Hindlimb muscle (tissue), 1 donor: ENCODE results near the gene GALC. TPM values are rescaled to one million over a fixed set of nuclear protein-coding genes. Genes with fewer than 3 reads are reported as not detected.

Source experiments
- DNase-seq: peaks from one replicate; pipeline ENCODE4 v3.0.0-alpha.2; 2013
- polyA plus RNA-seq: library from polyadenylated mRNA; unstranded; fragments of 120-200 nt; gene quantifications from one replicate; pipeline ENCODE4 v1.2.1, GENCODE V29; 2013; ENCODE audit not compliant: insufficient read length

Gene GALC
- polyA plus RNA-seq, 1 donor, result 21.4 TPM

DNA sequence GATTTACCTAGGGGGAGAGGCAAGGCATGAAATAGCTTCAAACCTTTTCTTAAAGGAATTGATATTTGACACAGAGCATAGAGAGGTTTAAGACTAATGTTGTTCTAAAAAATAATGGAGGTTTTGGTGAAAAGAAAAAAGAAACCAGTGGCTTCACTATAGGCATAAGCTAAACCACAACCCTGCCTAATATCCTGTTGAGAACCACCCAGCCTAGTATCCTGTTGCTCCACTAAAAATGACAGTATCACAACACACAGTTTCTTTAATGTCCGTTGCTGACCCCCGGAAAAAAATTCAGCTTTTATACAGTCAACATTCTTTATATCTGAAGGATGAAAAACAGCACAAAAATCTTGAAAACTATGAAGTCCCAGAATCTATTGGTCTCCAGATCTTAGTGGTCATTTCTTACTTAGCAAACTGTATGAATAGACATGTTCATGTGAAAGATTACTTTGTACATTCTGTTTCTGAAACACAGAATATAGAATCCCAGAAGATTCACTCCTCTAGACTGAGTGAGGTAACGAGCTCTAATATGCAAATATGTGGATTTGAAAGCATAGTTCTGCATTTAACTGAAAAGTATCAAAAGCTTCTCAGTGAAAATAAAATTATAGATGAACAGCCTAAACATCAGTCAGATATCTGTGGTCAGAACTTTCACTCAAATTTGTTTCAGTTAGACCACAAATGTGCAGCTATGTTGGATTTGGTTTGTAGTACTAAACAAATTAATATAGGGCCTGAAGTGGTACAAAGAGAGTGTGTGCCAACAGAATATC lies 40.5 kb downstream of the GALC start:
- DNase-seq, result no peak

DNA sequence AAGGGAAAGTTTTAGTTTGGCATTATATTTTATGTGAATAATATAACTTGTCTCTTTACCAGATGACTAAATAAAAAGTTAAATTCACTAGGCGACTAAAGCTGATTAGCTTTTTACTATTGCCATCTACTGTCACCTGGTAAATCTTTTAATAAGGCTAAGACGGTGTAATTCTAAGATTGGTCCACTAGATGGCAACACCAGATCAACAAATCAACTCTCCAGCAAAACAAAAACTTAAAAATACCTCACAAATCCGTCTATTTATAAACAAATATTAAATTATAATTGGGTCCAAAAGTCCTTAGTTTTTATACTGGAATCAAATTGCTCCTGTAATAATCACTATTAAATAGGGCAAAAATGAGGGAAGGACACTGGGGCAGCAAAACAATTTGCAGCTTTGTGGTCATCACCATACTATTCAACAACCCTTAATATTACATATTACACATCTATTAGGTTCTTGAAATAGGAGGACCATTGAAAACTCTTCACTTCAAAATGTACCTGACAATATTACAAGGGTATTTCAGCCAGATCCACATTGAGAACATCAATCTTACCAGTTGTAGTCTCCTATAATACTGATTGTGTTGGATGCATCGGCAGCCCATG lies 47.9 kb downstream of the GALC start:
- DNase-seq, result peak; percentile 22

DNA sequence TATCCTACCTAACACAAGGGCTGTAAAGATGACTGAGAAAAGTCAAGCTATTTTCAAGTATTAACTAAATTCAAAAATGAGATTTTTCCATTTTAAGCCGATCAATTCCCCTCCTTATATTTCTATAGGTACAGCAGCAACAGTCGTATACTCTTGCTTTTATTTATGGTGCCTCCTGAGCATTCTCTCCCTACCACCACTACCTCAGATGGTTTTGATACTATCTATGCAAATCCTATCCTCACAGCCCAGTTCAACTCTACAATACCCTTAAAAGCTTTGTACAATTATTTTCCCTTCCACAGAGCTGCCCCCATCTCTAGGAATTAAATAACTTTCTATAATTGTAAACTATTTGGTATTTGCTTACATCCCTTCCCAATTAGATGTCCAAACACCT lies 52.1 kb downstream of the GALC start:
- no peak for DNase-seq

DNA sequence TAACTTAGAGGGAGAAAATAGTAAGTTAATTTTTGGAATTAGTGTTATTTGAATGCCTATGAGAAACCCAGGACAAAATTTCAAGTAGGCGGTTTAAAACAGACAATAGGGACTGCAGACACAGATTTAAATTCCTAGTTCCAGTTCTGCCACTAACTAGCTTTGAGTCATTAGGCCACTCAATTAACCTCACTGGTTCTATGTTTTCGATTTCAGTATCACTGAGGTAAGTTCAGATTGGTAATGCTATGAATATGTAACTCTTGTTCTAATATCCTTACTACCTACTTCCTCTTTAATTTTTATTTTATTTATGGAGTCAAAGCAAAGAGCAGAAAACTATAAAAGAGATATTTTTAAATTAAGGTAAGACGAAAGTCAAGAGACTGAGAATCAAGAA lies 52.6 kb downstream of the GALC start:
- DNase-seq, result no peak

DNA sequence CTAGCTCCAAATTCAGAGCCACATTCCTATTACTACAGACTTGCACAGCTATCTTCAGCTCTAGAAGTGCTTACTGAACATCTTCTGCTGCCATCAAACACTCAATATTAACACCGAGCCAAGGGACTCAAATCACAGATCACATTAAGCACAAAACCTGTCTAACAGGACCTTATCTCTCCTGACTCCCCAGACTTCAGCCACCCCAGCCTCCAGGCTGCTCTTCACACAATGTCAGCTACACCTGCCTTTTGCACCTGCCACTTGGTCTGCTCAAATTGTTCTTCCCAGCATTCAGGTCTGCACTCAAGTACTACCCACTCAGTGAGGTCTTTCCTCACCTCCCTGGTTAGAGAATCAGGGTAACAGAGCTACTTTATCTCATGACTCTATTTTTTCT lies 57.1 kb downstream of the GALC start:
- no peak for DNase-seq

DNA sequence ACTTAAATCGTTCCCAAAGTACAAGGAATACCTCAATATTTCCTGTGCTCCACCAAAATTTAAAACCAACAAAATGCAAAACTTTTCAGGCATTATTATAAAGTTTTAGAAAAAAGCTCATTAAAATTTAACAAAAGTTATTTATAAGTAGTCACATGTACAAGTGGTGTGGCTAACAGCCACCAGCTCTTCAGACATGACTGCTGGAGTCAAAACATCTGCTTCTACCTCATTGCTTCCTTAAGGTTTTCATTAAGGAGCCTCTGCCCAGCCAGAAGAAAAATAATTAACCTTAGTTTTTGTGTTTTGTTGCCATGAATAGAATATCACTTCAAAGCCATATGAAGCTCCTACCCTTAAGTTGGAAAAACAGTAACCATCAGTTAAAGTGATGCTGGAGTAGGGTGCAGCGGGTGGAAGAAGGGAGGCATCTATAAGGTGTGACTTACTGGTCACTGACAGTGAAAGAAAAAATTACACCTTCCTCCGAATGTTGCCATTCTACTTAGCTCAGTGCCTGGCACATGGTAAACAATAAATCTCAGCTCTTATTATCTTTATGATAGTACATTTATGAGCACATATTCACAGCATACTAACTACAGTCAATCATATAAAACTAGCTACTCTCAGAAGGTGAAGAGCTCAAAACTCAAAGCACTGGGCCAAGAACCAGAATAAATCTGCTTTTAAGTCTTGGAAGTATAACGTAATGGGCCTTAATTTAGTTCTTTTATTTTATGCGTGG lies 57.7 kb downstream of the GALC start:
- DNase-seq, result no peak

GRCh38 chr14:87934185-87934584 lies 58.8 kb downstream of the GALC start:
- no peak for DNase-seq

GRCh38 chr14:87916886-87917275 lies 76.1 kb downstream of the GALC start:
- no peak for DNase-seq

DNA sequence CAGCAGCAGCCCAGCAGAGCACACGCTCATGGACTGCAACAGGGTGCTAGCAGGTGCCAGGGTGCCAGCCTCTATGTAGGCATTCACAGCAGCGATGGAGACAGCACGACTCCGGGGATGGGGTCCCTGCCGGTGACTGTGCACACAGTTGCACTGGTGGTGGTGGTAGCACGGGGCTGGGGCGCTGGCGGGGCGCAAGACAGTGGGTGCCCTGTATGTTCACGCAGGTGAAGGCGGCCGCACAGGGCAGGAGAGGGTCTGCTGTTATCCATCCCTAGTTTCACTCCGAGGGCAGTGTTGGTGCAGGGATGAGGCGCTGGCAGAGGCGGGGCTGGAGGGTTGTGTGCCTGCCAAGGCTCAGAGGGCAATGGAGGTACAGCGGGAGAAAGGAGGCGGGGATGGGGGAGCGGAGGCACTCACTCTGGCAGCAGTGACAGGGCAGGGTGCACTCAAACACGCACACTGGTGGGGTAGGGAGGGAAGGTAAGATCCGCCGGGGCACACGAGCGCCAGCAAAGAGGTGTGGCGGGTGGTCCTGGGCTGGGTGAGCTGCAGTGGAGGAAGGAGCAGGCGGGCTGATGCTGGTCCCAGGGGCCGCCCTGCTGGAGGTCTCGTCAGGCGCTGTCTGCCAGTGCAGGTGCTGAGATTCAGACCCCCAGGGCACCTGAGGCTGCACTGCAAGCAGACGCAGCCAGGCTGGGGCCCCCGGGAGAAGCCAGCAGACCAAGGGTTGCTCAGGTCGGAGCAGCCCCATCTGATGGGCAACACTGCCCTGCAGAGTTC lies 76.7 kb downstream of the GALC start:
- no peak for DNase-seq

- DNase-seq, result no peak
Measured at GRCh38 chr14:87908550-87908949, 84.4 kb downstream of the GALC start.

DNA sequence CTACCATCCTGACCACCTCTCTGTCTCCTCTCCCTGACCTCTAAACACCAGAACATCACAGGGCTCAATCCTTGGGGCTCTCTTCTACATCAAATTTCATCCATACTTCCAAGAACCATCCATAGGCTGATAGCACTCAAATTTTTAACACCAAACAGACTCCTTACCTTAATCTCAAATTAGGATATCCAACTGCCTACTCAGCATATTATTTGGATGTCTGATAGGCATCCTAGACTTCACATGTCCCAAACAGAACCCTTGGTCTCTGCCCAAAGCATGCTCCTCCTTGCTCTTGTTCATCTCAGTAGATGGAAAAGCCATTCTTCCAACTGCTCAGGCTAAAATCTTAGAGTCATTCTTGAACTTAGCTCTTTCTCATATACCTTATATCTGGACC lies 91.3 kb downstream of the GALC start:
- no peak for DNase-seq

DNA sequence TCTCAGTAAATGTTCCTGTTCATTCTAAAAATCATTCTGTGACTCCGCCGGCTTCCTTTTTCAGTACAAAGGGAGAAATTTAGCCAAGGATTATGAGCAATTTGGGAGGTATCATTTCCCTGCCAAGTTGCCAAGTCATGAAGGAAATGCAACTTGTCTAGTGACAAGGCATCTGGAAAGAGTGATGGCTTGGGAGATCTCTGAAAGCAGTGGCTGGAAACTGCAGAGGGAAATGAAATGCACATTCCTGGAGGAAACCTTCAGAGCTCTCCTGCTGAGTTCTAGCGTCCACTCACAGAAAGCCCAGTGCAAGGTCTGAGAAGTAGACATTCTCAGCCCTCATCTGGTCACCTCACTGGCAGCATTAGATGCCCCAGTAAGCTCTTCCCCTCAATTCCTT lies 91.7 kb downstream of the GALC start:
- no peak for DNase-seq

DNA sequence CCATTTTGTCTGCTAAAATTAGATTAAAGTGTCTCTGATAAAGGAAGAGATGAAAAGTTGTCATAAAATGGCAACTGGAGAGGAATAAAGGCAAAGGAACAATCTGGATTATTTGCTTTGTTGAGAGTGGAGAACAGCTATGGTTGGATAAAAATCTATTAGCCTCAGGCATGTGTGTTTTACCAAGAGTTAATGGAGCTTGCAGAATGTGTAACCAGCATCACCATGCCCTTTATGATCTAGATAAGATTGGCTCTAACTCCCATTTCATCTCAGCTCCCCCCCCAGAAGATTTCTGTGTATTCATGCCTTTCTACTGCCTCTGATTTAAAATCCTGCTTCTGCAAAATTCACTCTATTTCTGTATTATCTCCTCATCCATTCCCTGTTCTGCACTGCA lies 93.8 kb downstream of the GALC start:
- DNase-seq, result no peak

- DNase-seq, result no peak
Measured at GRCh38 chr14:87898301-87898700, 94.7 kb downstream of the GALC start.

DNA sequence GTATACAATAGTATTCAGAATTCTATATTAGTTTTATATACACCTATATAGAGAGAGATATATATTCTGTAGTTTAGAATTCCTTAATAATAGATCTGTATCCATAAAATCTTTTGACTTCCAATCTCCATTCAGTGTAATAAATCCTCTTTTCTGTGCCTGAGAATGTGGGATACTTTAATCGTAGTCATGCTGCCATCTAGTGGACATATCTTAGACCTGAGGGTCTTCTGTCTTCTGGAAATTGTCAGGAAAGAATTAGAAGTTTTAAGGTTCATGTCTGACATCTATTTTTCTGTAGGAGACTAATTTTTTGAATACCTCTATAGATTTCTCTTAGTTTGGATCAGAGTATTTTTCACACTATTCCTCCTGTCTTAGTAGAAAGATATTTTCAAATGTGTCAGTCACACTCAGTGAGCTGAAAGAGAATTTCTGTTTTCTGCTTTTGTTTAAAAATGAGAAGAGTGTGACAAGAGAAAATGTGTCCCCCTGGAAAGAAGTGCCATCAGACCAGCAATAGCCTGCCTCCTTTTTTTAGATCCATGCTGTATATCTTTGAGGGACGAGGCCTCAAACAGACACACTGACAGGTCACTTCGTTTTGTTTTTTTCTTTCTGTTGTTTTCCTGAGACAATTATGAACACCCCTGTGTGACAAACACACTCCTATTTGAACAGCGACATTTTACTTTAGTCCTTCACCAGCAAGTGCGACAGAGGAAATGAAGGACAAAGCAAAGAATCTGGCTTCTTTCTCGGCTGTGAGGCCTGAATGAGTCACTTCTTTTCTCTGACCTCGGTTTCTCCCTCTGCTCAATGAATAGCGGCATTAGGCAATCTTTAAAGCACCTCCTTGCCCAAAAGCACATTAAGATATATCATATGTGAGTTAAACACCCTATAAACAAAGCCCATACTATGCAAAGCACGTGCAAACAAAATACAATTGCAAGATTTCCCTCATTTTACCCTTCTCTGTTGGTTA lies 96.3 kb downstream of the GALC start:
- peak; percentile 73 for DNase-seq

GRCh38 chr14:87894920-87895319 lies 98.1 kb downstream of the GALC start:
- no peak for DNase-seq

DNA sequence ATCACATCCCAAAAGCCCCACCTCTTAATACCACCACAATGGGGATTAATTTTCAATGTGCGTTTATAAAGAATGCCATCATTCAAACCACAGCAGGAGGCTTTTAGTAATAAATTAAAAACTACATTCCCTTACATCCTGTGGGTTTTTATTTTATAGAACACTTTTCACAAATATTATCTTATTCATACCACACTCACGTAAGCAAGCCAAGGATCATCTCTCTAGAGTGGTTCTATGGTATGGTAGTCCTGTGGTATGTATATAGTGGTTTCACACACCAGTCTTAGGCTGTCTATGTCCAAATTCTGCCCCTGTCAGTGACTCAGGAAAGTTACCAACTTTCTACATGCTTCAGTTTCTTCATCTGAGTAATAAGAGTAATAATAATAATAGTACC lies 100.2 kb downstream of the GALC start:
- no peak for DNase-seq

DNA sequence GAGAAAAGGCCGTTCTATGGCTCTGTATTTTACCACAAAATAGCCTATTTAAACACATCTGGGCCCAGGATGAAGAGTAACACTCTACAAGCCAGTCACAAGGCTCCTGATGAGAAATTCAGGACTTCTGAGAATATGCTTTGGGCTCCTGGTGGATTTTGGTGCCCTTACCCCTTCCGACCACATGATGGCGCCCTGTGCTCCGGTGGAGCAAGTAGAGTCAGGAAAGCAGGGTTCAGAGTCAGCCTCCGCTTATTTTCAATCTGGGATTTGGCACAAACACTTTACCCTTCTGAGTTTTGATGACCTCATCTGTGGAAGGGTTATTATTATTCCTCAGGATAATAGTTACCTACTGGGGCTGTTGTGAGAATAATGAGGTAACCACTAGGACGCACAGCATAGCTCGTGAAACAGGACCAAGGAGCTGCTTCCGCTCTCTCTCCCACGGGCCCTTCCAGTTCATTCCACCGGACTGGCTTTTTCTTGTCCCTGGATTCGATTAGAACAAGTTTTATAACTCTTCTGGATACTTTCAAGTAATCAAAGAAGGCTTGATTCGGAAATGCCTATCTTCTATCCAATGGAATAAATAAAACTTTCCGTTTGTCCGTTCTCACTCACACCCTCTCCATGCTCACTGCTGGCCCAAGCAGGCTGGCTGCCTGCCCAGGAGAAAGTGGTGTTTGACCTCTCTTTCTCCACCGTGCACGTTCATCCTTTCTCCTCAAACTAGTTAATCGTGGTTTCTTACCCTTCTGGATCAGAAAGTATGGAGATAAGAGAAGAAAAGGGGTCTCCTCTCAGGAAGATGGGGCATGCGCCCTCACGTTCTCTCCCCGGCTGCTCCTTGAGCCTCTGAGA lies 104.6 kb downstream of the GALC start:
- DNase-seq, result peak; percentile 19

- DNase-seq, result no peak
Measured at GRCh38 chr14:87883750-87884149, 109.2 kb downstream of the GALC start.
